ENCODE measurements around the gene CRAMP1. TPM values are rescaled to one million over a fixed set of nuclear protein-coding genes. Genes with fewer than 3 reads are reported as not detected.

CRAMP1 gene
- total and polyA plus RNA-seq, 2 of the 8 experiments (the other 6 are each of a cell fraction or from before 2014, with no cell fraction given): 19.2 to 23.2 TPM

GRCh38 chr16:1668612-1669319, 56.6 kb downstream of the CRAMP1 start (continued):
- no peak for TF ChIP-seq JUN (IDR thresholded peaks at IDR 0.05; ENCODE audit: low read depth, low read length)
